SK-N-SH (cell line): Measurements from ENCODE around the gene P3H2. TPM values are rescaled to one million over a fixed set of nuclear protein-coding genes. Genes with fewer than 3 reads are reported as not detected.

Experiments
- CTCF ChIA-PET: fragments of 300-600, 350-600 bp; formaldehyde crosslinking; extraction: SDS; loops from one replicate; lab custom pipeline; 2021; lab: Yijun Ruan, JAX
- POLR2A ChIA-PET: fragments of 350-600 bp; sonication (Branson Sonifier 250); formaldehyde crosslinking; extraction: SDS; loops from one replicate; lab custom pipeline; 2020; ENCODE audit warnings: antibody characterized with exemption, inconsistent platforms; lab: Yijun Ruan, JAX
- DNase-seq: peaks from one replicate; pipeline ENCODE4 v3.0.0; 2012
- H2AFZ ChIP-seq: fragments of 200-600 bp; sonication (generic); 2 replicates; pipeline ENCODE4 v1.8.1; 2016; ENCODE audit warnings: antibody characterized with exemption, mild to moderate bottlenecking, low read depth
- H3F3A ChIP-seq: fragments of 200-600 bp; sonication (generic); replicated peaks from 2 replicates; pipeline ENCODE3; 2016; ENCODE audit warnings: antibody characterized with exemption, mild to moderate bottlenecking; ENCODE audit not compliant: insufficient read depth
- H3K27ac ChIP-seq, 2 experiments: fragments of 200-500 bp in 1 of 2; fragments of 200-600 bp in 1 of 2; sonication (Bioruptor generic) in 1 of 2; sonication (generic), shearing (Covaris generic) in 1 of 2; 2 replicates each; pipeline versions ENCODE4 v1.5.1 to v1.6.1; 2014 to 2016; ENCODE audit warnings: low read depth in 2 of 2, inconsistent platforms in 1 of 2, low read length in 1 of 2, mild to moderate bottlenecking in 1 of 2, mixed read lengths in 1 of 2
- H3K27me3 ChIP-seq: fragments of 200-600 bp; sonication (generic), shearing (Covaris generic); 2 replicates; pipeline ENCODE4 v1.6.1; 2016; ENCODE audit warnings: mixed run types; ENCODE audit not compliant: insufficient read depth
- H3K36me3 ChIP-seq, 2 experiments: fragments of 200-500 bp in 1 of 2; fragments of 200-600 bp in 1 of 2; sonication (Bioruptor generic) in 1 of 2; sonication (generic) in 1 of 2; replicated peaks in 1 of 2; 2 replicates each; pipeline versions ENCODE3 to v1.5.1; 2014 to 2016; ENCODE audit warnings: low read length in 1 of 2, mild to moderate bottlenecking in 1 of 2; ENCODE audit not compliant: insufficient read depth in 2 of 2, control insufficient read depth in 1 of 2
- H3K4me1 ChIP-seq, 2 experiments: fragments of 200-500 bp in 1 of 2; fragments of 200-600 bp in 1 of 2; sonication (Bioruptor generic) in 1 of 2; sonication (generic), shearing (Covaris generic) in 1 of 2; 2 replicates each; pipeline versions ENCODE4 v1.5.1 to v1.6.1; 2014 to 2016; ENCODE audit warnings: low read depth in 1 of 2, low read length in 1 of 2, mixed run types in 1 of 2; ENCODE audit not compliant: insufficient read depth in 2 of 2, control insufficient read depth in 1 of 2
- H3K4me2 ChIP-seq: fragments of 200-600 bp; sonication (generic), shearing (Covaris generic); 2 replicates; pipeline ENCODE4 v1.6.1; 2017; ENCODE audit warnings: mixed run types
- H3K4me3 ChIP-seq, 2 experiments: fragments of 200-500 bp in 1 of 2; fragments of 200-600 bp in 1 of 2; sonication (Bioruptor generic) in 1 of 2; sonication (generic), shearing (Covaris generic) in 1 of 2; 2 replicates each; pipeline versions ENCODE4 v1.5.1 to v1.8.1; 2014 to 2016; ENCODE audit warnings: low read depth in 2 of 2, inconsistent platforms in 1 of 2, low read length in 1 of 2, mild to moderate bottlenecking in 1 of 2, mixed read lengths in 1 of 2, moderate library complexity in 1 of 2
- H3K79me2 ChIP-seq: fragments of 200-600 bp; sonication (generic); 2 replicates; pipeline ENCODE4 v1.8.1; 2017; ENCODE audit warnings: mild to moderate bottlenecking; ENCODE audit not compliant: insufficient read depth
- H3K9ac ChIP-seq: fragments of 200-600 bp; sonication (generic); 2 replicates; pipeline ENCODE4 v1.6.1; 2017; ENCODE audit warnings: mixed run types
- H3K9me2 ChIP-seq: fragments of 200-600 bp; sonication (generic); 2 replicates; pipeline ENCODE4 v1.6.1; 2017; ENCODE audit warnings: mixed run types
- H3K9me3 ChIP-seq: fragments of 200-600 bp; sonication (generic); 2 replicates; pipeline ENCODE4 v1.6.1; 2017; ENCODE audit warnings: mixed run types, mild to moderate bottlenecking, moderate library complexity
- H4K20me1 ChIP-seq: fragments of 200-600 bp; sonication (generic); 2 replicates; pipeline ENCODE4 v1.6.1; 2017; ENCODE audit warnings: mild to moderate bottlenecking, mixed run types; ENCODE audit not compliant: insufficient read depth
- CHD2 ChIP-seq: fragments of 150-350 bp; IDR thresholded peaks from 2 replicates; pipeline ENCODE4 v1.6.1; 2018; ENCODE audit warnings: low read length; ENCODE audit not compliant: partially characterized antibody
- EP300 ChIP-seq, 2 experiments: IDR thresholded peaks; 2 replicates each; pipeline versions ENCODE4 v1.4.0 to v1.6.1; 2012; ENCODE audit warnings: borderline replicate concordance in 1 of 2, low read depth in 1 of 2, low read length in 1 of 2
- FOSL2 ChIP-seq: IDR thresholded peaks from 2 replicates; pipeline ENCODE4 v1.4.0; 2012; ENCODE audit warnings: low read depth, mild to moderate bottlenecking, moderate library complexity, borderline replicate concordance
- FOXJ3 ChIP-seq: sonication (generic); formaldehyde crosslinking; IDR thresholded peaks from 2 replicates; pipeline ENCODE4 v1.5.1; 2020; ENCODE audit warnings: mild to moderate bottlenecking, missing genetic modification reagents
- GABPA ChIP-seq: IDR thresholded peaks from 2 replicates; pipeline ENCODE4 v1.4.0; 2012; ENCODE audit warnings: low read depth, mild to moderate bottlenecking
- GATA2 ChIP-seq: sonication (generic); formaldehyde crosslinking; IDR thresholded peaks from 2 replicates; pipeline ENCODE4 v1.5.0; 2020; ENCODE audit warnings: mild to moderate bottlenecking, missing genetic modification reagents
- JUND ChIP-seq: IDR thresholded peaks from 2 replicates; pipeline ENCODE4 v1.4.0; 2012
- MEF2A ChIP-seq: IDR thresholded peaks from 2 replicates; pipeline ENCODE4 v1.4.0; 2012; ENCODE audit warnings: low read depth, borderline replicate concordance
- MXI1 ChIP-seq: IDR thresholded peaks from 2 replicates; pipeline ENCODE4 v1.6.1; 2012; ENCODE audit warnings: mild to moderate bottlenecking, low read depth, low read length, improper control_type of control experiment
- NRF1 ChIP-seq: IDR thresholded peaks from 2 replicates; pipeline ENCODE4 v1.6.1; 2012; ENCODE audit warnings: low read depth, mild to moderate bottlenecking, low read length
- POLR2AphosphoS5 ChIP-seq: IDR thresholded peaks from 2 replicates; pipeline ENCODE4 v1.6.1; 2012; ENCODE audit warnings: low read depth, low read length
- RAD21 ChIP-seq: IDR thresholded peaks from 2 replicates; pipeline ENCODE4 v1.6.1; 2012; ENCODE audit warnings: mild to moderate bottlenecking, low read length
- RCOR1 ChIP-seq: fragments of 150-350 bp; IDR thresholded peaks from 2 replicates; pipeline ENCODE4 v1.6.1; 2017; ENCODE audit warnings: antibody characterized with exemption, low read length
- RFX5 ChIP-seq: IDR thresholded peaks from 2 replicates; pipeline ENCODE4 v1.6.1; 2012; ENCODE audit warnings: mild to moderate bottlenecking, improper control_type of control experiment, low read length
- SIN3A ChIP-seq: IDR thresholded peaks from 2 replicates; pipeline ENCODE4 v1.6.1; 2012; ENCODE audit warnings: low read depth, mild to moderate bottlenecking, low read length, moderate library complexity, borderline replicate concordance
- SMC3 ChIP-seq: IDR thresholded peaks from 2 replicates; pipeline ENCODE4 v1.6.1; 2012; ENCODE audit warnings: low read depth, low read length, improper control_type of control experiment
- TAF1 ChIP-seq: IDR thresholded peaks from 2 replicates; pipeline ENCODE4 v1.6.1; 2012; ENCODE audit warnings: low read depth, mild to moderate bottlenecking, low read length, moderate library complexity, borderline replicate concordance
- TEAD4 ChIP-seq: IDR thresholded peaks from 2 replicates; pipeline ENCODE4 v1.4.0; 2012; ENCODE audit warnings: mild to moderate bottlenecking, borderline replicate concordance; ENCODE audit not compliant: insufficient read depth
- YY1 ChIP-seq: IDR thresholded peaks from 2 replicates; pipeline ENCODE4 v1.4.0; 2012; ENCODE audit warnings: low read depth, mild to moderate bottlenecking
- WGBS: methylation state at CpG from one replicate; pipeline ENCODE4 v1.1.6; 2017; ENCODE audit warnings: low lambda C conversion rate; 5-methylcytosine and 5-hydroxymethylcytosine counted together
- polyA plus RNA-seq, 3 experiments: library from polyadenylated mRNA; depleted of rRNA; stranded (reverse); fragments of >200 nt; gene quantifications; 2 replicates each; pipeline ENCODE4 v1.2.3, GENCODE V29; 2012
- TF ChIP-seq, protein P1 (sequence below): IDR thresholded peaks from 2 replicates; pipeline ENCODE4 v1.4.0; 2012; ENCODE audit warnings: low read depth, borderline replicate concordance
- TF ChIP-seq, protein P2 (sequence below): fragments of 150-350 bp; IDR thresholded peaks from 2 replicates; pipeline ENCODE4 v1.6.1; 2016; ENCODE audit warnings: mild to moderate bottlenecking, low read depth, low read length
- TF ChIP-seq, protein P3 (sequence below): IDR thresholded peaks from 2 replicates; pipeline ENCODE4 v1.4.0; 2012; ENCODE audit warnings: low read depth, borderline replicate concordance

The P3H2 gene
- polyA plus RNA-seq, 1 of the 3 experiments (the other 2 are of a cell fraction), result 2.8 TPM

DNA sequence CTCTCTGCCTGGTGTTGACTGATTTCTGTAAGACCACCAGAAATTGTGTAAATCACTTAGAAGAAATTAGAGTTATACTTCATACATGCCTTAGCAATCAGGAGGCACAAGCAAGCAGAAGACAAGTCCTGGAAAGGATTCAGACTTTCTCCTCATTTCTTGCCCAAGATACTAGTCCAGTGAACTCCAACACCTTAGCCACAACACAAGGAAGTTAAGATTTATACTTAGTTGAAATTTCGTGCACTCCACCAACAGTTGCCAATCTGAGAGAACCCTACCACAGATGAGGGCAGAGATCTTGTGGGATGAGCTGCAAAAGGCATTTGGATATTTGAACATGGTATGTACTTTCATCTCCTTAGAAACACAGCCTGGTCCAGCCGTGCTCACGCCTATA is 2.3 kb downstream of the P3H2 start:
- H3K4me2 ChIP-seq, result no peak overlapping the region

DNA sequence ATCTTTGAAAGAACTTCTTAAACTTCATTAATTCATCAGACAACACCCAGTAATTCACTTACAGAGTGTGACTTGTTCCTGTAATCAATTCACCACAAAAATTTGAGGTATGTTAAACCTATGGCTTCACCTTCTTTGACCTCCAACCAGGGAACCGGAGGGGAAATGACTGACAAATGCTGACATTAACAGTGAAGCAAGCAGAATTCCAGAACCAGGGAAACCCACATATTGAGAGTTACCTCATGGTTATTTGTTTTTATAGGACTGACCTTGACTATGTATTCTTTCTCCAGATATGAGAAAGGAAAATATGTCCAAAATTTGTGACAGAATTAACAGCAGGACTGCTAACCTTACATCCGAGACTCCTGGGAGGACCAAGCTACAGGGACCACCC is 2.7 kb downstream of the P3H2 start:
- 49% methylated on average over 2 of the region's 2 CpGs for WGBS
- Histone ChIP-seq H3K27me3 (peaks cover 7% of the 10 kb centered on the region; the same call in 1 of the 2 replicates), H3F3A (peaks cover 7% of the 10 kb centered on the region), H3K9ac (no peak overlapping the region), H2AFZ (no peak overlapping the region), H3K9me3 (no peaks in the 10 kb centered on the region), H3K27ac (no peak overlapping the region), H3K4me3 (no peak overlapping the region), H3K9me2 (no peaks in the 10 kb centered on the region), H3K4me1 (peaks cover 0 to 10% of the 10 kb centered on the region in 2 experiments; a peak in 1 of 4 replicates), H3K36me3 (no peaks in the 10 kb centered on the region)
- ChIA-PET CTCF (no interaction called here), POLR2A (no interaction called here)
- DNase-seq, result no peak
- TF ChIP-seq YY1 (no peak), JUND (no peak), EP300 (IDR thresholded peaks at IDR 0.05; ENCODE audit: borderline replicate concordance in 1 of 2, low read depth in 1 of 2, low read length in 1 of 2) (no peak), RFX5 (no peak), RCOR1 (no peak), FOSL2 (no peak), SIN3A (no peak), MEF2A (no peak), SMC3 (no peak), RAD21 (no peak), GABPA (no peak)
- TF ChIP-seq, protein P1, sequence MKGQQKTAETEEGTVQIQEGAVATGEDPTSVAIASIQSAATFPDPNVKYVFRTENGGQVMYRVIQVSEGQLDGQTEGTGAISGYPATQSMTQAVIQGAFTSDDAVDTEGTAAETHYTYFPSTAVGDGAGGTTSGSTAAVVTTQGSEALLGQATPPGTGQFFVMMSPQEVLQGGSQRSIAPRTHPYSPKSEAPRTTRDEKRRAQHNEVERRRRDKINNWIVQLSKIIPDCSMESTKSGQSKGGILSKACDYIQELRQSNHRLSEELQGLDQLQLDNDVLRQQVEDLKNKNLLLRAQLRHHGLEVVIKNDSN, result no peak
- TF ChIP-seq, protein P2, sequence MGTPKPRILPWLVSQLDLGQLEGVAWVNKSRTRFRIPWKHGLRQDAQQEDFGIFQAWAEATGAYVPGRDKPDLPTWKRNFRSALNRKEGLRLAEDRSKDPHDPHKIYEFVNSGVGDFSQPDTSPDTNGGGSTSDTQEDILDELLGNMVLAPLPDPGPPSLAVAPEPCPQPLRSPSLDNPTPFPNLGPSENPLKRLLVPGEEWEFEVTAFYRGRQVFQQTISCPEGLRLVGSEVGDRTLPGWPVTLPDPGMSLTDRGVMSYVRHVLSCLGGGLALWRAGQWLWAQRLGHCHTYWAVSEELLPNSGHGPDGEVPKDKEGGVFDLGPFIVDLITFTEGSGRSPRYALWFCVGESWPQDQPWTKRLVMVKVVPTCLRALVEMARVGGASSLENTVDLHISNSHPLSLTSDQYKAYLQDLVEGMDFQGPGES, result no peak
- TF ChIP-seq, protein P3, sequence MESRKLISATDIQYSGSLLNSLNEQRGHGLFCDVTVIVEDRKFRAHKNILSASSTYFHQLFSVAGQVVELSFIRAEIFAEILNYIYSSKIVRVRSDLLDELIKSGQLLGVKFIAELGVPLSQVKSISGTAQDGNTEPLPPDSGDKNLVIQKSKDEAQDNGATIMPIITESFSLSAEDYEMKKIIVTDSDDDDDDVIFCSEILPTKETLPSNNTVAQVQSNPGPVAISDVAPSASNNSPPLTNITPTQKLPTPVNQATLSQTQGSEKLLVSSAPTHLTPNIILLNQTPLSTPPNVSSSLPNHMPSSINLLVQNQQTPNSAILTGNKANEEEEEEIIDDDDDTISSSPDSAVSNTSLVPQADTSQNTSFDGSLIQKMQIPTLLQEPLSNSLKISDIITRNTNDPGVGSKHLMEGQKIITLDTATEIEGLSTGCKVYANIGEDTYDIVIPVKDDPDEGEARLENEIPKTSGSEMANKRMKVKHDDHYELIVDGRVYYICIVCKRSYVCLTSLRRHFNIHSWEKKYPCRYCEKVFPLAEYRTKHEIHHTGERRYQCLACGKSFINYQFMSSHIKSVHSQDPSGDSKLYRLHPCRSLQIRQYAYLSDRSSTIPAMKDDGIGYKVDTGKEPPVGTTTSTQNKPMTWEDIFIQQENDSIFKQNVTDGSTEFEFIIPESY, result no peak
- TF ChIP-seq, all 33 proteins: peak for 0
- Histone ChIP-seq H3K4me2 (no peak overlapping the region), H4K20me1 (no peaks in the 10 kb centered on the region), H3K79me2 (no peaks in the 10 kb centered on the region)

More for the DNA sequence above, 2.3 kb downstream of the P3H2 start:
- Histone ChIP-seq H3K27me3 (peaks cover 7% of the 10 kb centered on the region; the same call in 1 of the 2 replicates), H3K36me3 (no peaks in the 10 kb centered on the region), H2AFZ (no peak overlapping the region), H3K9me2 (no peaks in the 10 kb centered on the region), H3K27ac (no peak overlapping the region), H3K4me1 (peaks cover 0 to 10% of the 10 kb centered on the region in 2 experiments; a peak in 1 of 4 replicates), H3K4me3 (no peak overlapping the region), H3K79me2 (no peaks in the 10 kb centered on the region), H4K20me1 (no peaks in the 10 kb centered on the region), H3F3A (peaks cover 7% of the 10 kb centered on the region), H3K9ac (no peak overlapping the region), H3K9me3 (no peaks in the 10 kb centered on the region)
- DNase-seq, result no peak
- ChIA-PET CTCF (no interaction called here), POLR2A (no interaction called here)
- TF ChIP-seq CHD2 (no peak), RFX5 (no peak), YY1 (no peak), TEAD4 (no peak), POLR2AphosphoS5 (no peak), NRF1 (no peak), FOXJ3 (CRISPR knock-in tag) (no peak), GATA2 (no peak), FOSL2 (no peak), GABPA (no peak), MXI1 (no peak), TAF1 (no peak), SIN3A (no peak)
- WGBS, result 58% methylated on average over 3 of the region's 3 CpGs
